Measurements from ENCODE around the gene USH1G.

Gene USH1G

DNA sequence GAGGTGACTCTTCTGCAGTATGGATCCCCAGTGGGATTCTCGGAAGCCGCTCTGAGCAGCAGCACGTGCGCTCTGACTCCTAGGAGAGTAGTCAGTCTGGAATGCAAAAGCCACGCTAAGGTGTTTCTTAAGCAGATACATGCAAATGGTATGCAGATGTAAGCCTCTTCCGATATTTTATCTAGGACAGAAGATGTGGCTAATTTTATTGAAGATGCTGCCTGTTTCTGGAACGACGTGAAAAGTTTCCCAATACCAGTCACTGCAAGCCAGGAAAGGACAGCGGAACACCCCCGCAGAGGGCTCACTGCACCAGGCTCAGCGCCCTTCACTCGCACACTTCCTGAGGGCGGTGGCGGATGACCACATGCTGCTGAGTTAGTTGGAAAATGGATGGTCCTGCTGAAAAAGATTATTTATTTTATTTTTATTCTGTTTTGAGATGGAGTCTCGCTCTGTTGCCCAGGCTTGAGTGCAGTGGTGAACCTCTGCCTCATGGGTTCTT lies 39.8 kb downstream of the USH1G start:
- TF ChIP-seq NFRKB (IDR thresholded peaks at IDR 0.05) (no peak), L3MBTL2 (conservative IDR thresholded peaks at IDR 0.05) (no peak), SUZ12 (IDR thresholded peaks at IDR 0.05) (no peak), FOXK2 (IDR thresholded peaks at IDR 0.05) (no peak), CTBP1 (IDR thresholded peaks at IDR 0.05; ENCODE audit: borderline replicate concordance) (no peak), TARDBP (IDR thresholded peaks at IDR 0.05) (no peak), LEF1 (IDR thresholded peaks at IDR 0.05; ENCODE audit: borderline replicate concordance) (no peak), ELF4 (IDR thresholded peaks at IDR 0.05) (no peak), BHLHE40 (IDR thresholded peaks at IDR 0.05; ENCODE audit: borderline replicate concordance) (no peak), ZNF384 (IDR thresholded peaks at IDR 0.05) (no peak), HDGF (IDR thresholded peaks at IDR 0.05; ENCODE audit: borderline replicate concordance) (no peak), FOXA1 (IDR thresholded peaks at IDR 0.05) (no peak), ARNT (IDR thresholded peaks at IDR 0.05) (no peak), FOXM1 (IDR thresholded peaks at IDR 0.05; ENCODE audit: borderline replicate concordance) (no peak), SP1 (IDR thresholded peaks at IDR 0.05) (no peak)
- TF ChIP-seq, protein P1, sequence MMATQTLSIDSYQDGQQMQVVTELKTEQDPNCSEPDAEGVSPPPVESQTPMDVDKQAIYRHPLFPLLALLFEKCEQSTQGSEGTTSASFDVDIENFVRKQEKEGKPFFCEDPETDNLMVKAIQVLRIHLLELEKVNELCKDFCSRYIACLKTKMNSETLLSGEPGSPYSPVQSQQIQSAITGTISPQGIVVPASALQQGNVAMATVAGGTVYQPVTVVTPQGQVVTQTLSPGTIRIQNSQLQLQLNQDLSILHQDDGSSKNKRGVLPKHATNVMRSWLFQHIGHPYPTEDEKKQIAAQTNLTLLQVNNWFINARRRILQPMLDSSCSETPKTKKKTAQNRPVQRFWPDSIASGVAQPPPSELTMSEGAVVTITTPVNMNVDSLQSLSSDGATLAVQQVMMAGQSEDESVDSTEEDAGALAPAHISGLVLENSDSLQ (IDR thresholded peaks at IDR 0.05): no peak
- POLR2A ChIA-PET: no interaction called here
- CTCF ChIA-PET: no interaction called here
- DNase-seq (ENCODE audit: extremely low spot score): no peak

- no peak for DNase-seq (ENCODE audit: extremely low spot score)
- CTCF ChIA-PET: interaction anchor here (0.6 kb wide), 1 partner anchor 286 kb away, joined by 3 read pairs; no protein-coding TSS in a partner anchor
- POLR2A ChIA-PET: interaction anchor here (1.5 kb wide), 1 partner anchor 10 kb away, joined by 16 read pairs; the partner anchor contains the start of gene FDXR
- TF ChIP-seq TARDBP (IDR thresholded peaks at IDR 0.05): no peak
- TF ChIP-seq NFRKB (IDR thresholded peaks at IDR 0.05): no peak
- TF ChIP-seq ARNT (IDR thresholded peaks at IDR 0.05): no peak
- TF ChIP-seq SP1 (IDR thresholded peaks at IDR 0.05): no peak
- TF ChIP-seq BHLHE40 (IDR thresholded peaks at IDR 0.05; ENCODE audit: borderline replicate concordance): no peak
- TF ChIP-seq CTBP1 (IDR thresholded peaks at IDR 0.05; ENCODE audit: borderline replicate concordance): no peak
- no peak for TF ChIP-seq LEF1 (IDR thresholded peaks at IDR 0.05; ENCODE audit: borderline replicate concordance)
- TF ChIP-seq SUZ12 (IDR thresholded peaks at IDR 0.05): no peak
- no peak for TF ChIP-seq FOXM1 (IDR thresholded peaks at IDR 0.05; ENCODE audit: borderline replicate concordance)
- no peak for TF ChIP-seq L3MBTL2 (conservative IDR thresholded peaks at IDR 0.05)
- TF ChIP-seq ELF4 (IDR thresholded peaks at IDR 0.05): no peak
- no peak for TF ChIP-seq FOXA1 (IDR thresholded peaks at IDR 0.05)
- no peak for TF ChIP-seq HDGF (IDR thresholded peaks at IDR 0.05; ENCODE audit: borderline replicate concordance)
- no peak for TF ChIP-seq FOXK2 (IDR thresholded peaks at IDR 0.05)
- TF ChIP-seq, protein P1 (IDR thresholded peaks at IDR 0.05): no peak
- no peak for TF ChIP-seq ZNF384 (IDR thresholded peaks at IDR 0.05)
These were observed 40.4 kb downstream of the USH1G start for GRCh38 chr17:74882517-74883240.

DNA sequence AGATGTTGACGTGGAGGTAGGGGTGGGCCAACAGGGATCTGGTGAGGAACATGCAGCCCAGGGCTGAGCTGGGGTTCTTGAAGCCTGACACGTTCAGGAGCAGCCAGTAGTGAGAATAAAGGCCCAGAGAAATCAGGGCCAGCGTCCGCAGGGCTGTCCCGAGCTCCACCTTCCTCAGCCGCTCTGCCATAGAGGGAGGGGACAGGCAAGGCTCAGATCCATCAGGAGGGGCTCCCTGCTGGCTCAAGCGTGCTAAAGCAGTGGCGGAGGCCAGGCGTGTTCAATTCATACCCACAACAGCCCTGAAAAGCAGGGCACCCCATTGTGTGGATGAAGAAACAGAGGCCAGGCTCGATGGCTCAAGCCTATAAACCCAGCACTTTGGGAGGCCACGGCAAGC lies 42.0 kb downstream of the USH1G start:
- no peak for DNase-seq (ENCODE audit: extremely low spot score)
- CTCF ChIA-PET: no interaction called here
- POLR2A ChIA-PET: interaction anchor here (0.5 to 1.5 kb wide), 2 partner anchors 8 kb away, joined by 4 to 16 read pairs; partner anchors contain the start of gene FDXR
- no peak for TF ChIP-seq ELF4 (IDR thresholded peaks at IDR 0.05)
- TF ChIP-seq SUZ12 (IDR thresholded peaks at IDR 0.05): no peak
- TF ChIP-seq CTBP1 (IDR thresholded peaks at IDR 0.05; ENCODE audit: borderline replicate concordance): no peak
- TF ChIP-seq L3MBTL2 (conservative IDR thresholded peaks at IDR 0.05): no peak
- TF ChIP-seq NFRKB (IDR thresholded peaks at IDR 0.05): no peak
- no peak for TF ChIP-seq ZNF384 (IDR thresholded peaks at IDR 0.05)
- no peak for TF ChIP-seq BHLHE40 (IDR thresholded peaks at IDR 0.05; ENCODE audit: borderline replicate concordance)
- no peak for TF ChIP-seq FOXK2 (IDR thresholded peaks at IDR 0.05)
- TF ChIP-seq TARDBP (IDR thresholded peaks at IDR 0.05): no peak
- TF ChIP-seq FOXA1 (IDR thresholded peaks at IDR 0.05): no peak
- TF ChIP-seq ARNT (IDR thresholded peaks at IDR 0.05): no peak
- TF ChIP-seq LEF1 (IDR thresholded peaks at IDR 0.05; ENCODE audit: borderline replicate concordance): no peak
- no peak for TF ChIP-seq HDGF (IDR thresholded peaks at IDR 0.05; ENCODE audit: borderline replicate concordance)
- no peak for TF ChIP-seq SP1 (IDR thresholded peaks at IDR 0.05)
- TF ChIP-seq, protein P1 (IDR thresholded peaks at IDR 0.05): no peak
- no peak for TF ChIP-seq FOXM1 (IDR thresholded peaks at IDR 0.05; ENCODE audit: borderline replicate concordance)

- POLR2A ChIA-PET: interaction anchor here (1.3 to 1.5 kb wide), 2 partner anchors 133 kb away, joined by 3 to 6 read pairs; partner anchors contain the start of gene MRPL58
- TF ChIP-seq FOXM1 (IDR thresholded peaks at IDR 0.05; ENCODE audit: borderline replicate concordance) (no peak), FOXA1 (IDR thresholded peaks at IDR 0.05) (no peak), CTBP1 (IDR thresholded peaks at IDR 0.05; ENCODE audit: borderline replicate concordance) (no peak), ARNT (IDR thresholded peaks at IDR 0.05) (no peak), HDGF (IDR thresholded peaks at IDR 0.05; ENCODE audit: borderline replicate concordance) (no peak), NFRKB (IDR thresholded peaks at IDR 0.05) (no peak), TARDBP (IDR thresholded peaks at IDR 0.05) (no peak), SP1 (IDR thresholded peaks at IDR 0.05) (no peak), SUZ12 (IDR thresholded peaks at IDR 0.05) (no peak), ZNF384 (IDR thresholded peaks at IDR 0.05) (no peak), LEF1 (IDR thresholded peaks at IDR 0.05; ENCODE audit: borderline replicate concordance) (no peak), BHLHE40 (IDR thresholded peaks at IDR 0.05; ENCODE audit: borderline replicate concordance) (no peak), L3MBTL2 (conservative IDR thresholded peaks at IDR 0.05) (no peak), ELF4 (IDR thresholded peaks at IDR 0.05) (no peak)
- TF ChIP-seq, protein P1 (IDR thresholded peaks at IDR 0.05): no peak
- CTCF ChIA-PET: interaction anchor here (1.5 kb wide), 1 partner anchor 14 kb away, joined by 3 read pairs; no protein-coding TSS in a partner anchor
- DNase-seq (ENCODE audit: extremely low spot score): no peak
These were observed 43.7 kb downstream of the USH1G start for GRCh38 chr17:74879308-74879707.
